H1 (cell line): ENCODE data around the gene MIER1. TPM values are rescaled to one million over a fixed set of nuclear protein-coding genes. Genes with fewer than 3 reads are reported as not detected.

Source experiments
- CTCF ChIA-PET: fragments of 300-600 bp; sonication (Branson Sonifier 250); formaldehyde crosslinking; loops from one replicate; lab custom pipeline; 2021; ENCODE audit not compliant: partially characterized antibody; lab: Charles Lee
- POLR2A ChIA-PET: fragments of 300-600 bp; sonication (Branson Sonifier 250); formaldehyde crosslinking; loops from one replicate; lab custom pipeline; 2021; ENCODE audit warnings: inconsistent platforms; ENCODE audit not compliant: partially characterized antibody; lab: Charles Lee
- DNase-seq, 2 experiments: peaks; one replicate each; pipeline versions ENCODE4 v3.0.0 to v3.0.0-alpha.2; 2010 to 2022; ENCODE audit warnings: low spot score in 2 of 2, low read depth in 1 of 2, mixed read lengths in 1 of 2
- FAIRE-seq: peaks from 2 replicates; lab custom pipeline; 2011; peaks lifted over from hg19 to GRCh38; lab: Jason Lieb, UNC
- H2AFZ ChIP-seq: 2 replicates; pipeline ENCODE4 v1.8.1; 2012; ENCODE audit warnings: low read length, inconsistent platforms
- H2AK5ac ChIP-seq: 2 replicates; pipeline ENCODE4 v1.6.1; 2013; ENCODE audit warnings: low read depth, low read length
- H2BK120ac ChIP-seq: replicated peaks from 2 replicates; pipeline ENCODE3; 2013; ENCODE audit warnings: low read depth, low read length, inconsistent platforms
- H2BK12ac ChIP-seq: 2 replicates; pipeline ENCODE4 v1.6.1; 2013; ENCODE audit warnings: low read depth, low read length
- H2BK15ac ChIP-seq: 2 replicates; pipeline ENCODE4 v1.6.1; 2013; ENCODE audit warnings: low read length
- H2BK20ac ChIP-seq: 2 replicates; pipeline ENCODE4 v1.6.1; 2013; ENCODE audit warnings: low read length
- H2BK5ac ChIP-seq: 2 replicates; pipeline ENCODE4 v1.6.1; 2013; ENCODE audit warnings: low read depth, low read length
- H3K14ac ChIP-seq: 2 replicates; pipeline ENCODE4 v1.6.1; 2013; ENCODE audit warnings: inconsistent platforms; ENCODE audit not compliant: insufficient read length
- H3K18ac ChIP-seq: 2 replicates; pipeline ENCODE4 v1.6.1; 2013; ENCODE audit warnings: low read length; ENCODE audit errors: extremely low read depth
- H3K23ac ChIP-seq: 2 replicates; pipeline ENCODE4 v1.6.1; 2013; ENCODE audit warnings: inconsistent platforms; ENCODE audit not compliant: insufficient read length
- H3K23me2 ChIP-seq: 2 replicates; pipeline ENCODE4 v1.6.1; 2013; ENCODE audit warnings: low read depth, low read length
- H3K27ac ChIP-seq: 2 replicates; pipeline ENCODE4 v1.6.1; 2011; ENCODE audit warnings: low read depth, low read length, inconsistent platforms
- H3K27me3 ChIP-seq, 4 experiments: replicated peaks in 1 of 4; 1 replicate in 1 of 4; 2 replicates in 3 of 4; pipeline versions ENCODE4 v1.6.1 to v1.8.1; 2011 to 2013; ENCODE audit warnings: low read length in 3 of 4, mild to moderate bottlenecking in 3 of 4, inconsistent platforms in 2 of 4, mixed read lengths in 2 of 4, moderate library complexity in 1 of 4; ENCODE audit not compliant: control insufficient read depth in 3 of 4, insufficient read depth in 3 of 4; ENCODE audit errors: extremely low read depth in 1 of 4
- H3K36me3 ChIP-seq, 4 experiments: 2 replicates each; pipeline versions ENCODE4 v1.6.1 to v1.8.1; 2011 to 2013; ENCODE audit warnings: mild to moderate bottlenecking in 4 of 4, low read length in 3 of 4, moderate library complexity in 2 of 4, control low read depth in 1 of 4, inconsistent platforms in 1 of 4; ENCODE audit not compliant: insufficient read depth in 4 of 4, control insufficient read depth in 2 of 4
- H3K4ac ChIP-seq: replicated peaks from 2 replicates; pipeline ENCODE3; 2013; ENCODE audit warnings: low read length, low read depth, mixed read lengths, inconsistent platforms; ENCODE audit not compliant: insufficient read length
- H3K4me1 ChIP-seq, 4 experiments: replicated peaks in 1 of 4; 1 replicate in 1 of 4; 2 replicates in 3 of 4; pipeline versions ENCODE4 v1.6.1 to v1.8.1; 2011 to 2013; ENCODE audit warnings: low read length in 3 of 4, inconsistent platforms in 2 of 4, mixed read lengths in 1 of 4; ENCODE audit not compliant: insufficient read depth in 4 of 4, control insufficient read depth in 3 of 4
- H3K4me2 ChIP-seq, 2 experiments: 2 replicates each; pipeline versions ENCODE4 v1.6.1 to v1.8.1; 2011 to 2013; ENCODE audit warnings: low read depth in 2 of 2, low read length in 2 of 2, control low read depth in 1 of 2, inconsistent platforms in 1 of 2, mild to moderate bottlenecking in 1 of 2; ENCODE audit not compliant: insufficient read depth in 1 of 2
- H3K4me3 ChIP-seq, 4 experiments: fragments of 200-600, 300-600 bp in 1 of 4; sonication (generic), shearing (Covaris generic), sonication (Bioruptor Twin) in 1 of 4; 2 replicates each; pipeline versions ENCODE4 v1.5.1 to v1.8.1; 2011 to 2016; ENCODE audit warnings: low read length in 4 of 4, low read depth in 3 of 4, control low read depth in 2 of 4, inconsistent platforms in 2 of 4, mild to moderate bottlenecking in 2 of 4, mixed read lengths in 1 of 4, moderate library complexity in 1 of 4; ENCODE audit not compliant: insufficient read depth in 2 of 4; ENCODE audit errors: extremely low read depth in 1 of 4
- H3K56ac ChIP-seq: replicated peaks from 2 replicates; pipeline ENCODE3; 2013; ENCODE audit warnings: low read depth, mild to moderate bottlenecking, mixed read lengths, low read length, inconsistent platforms; ENCODE audit not compliant: insufficient read length
- H3K79me1 ChIP-seq: 2 replicates; pipeline ENCODE4 v1.6.1; 2013; ENCODE audit warnings: low read depth, low read length, control low read depth
- H3K79me2 ChIP-seq, 2 experiments: 2 replicates each; pipeline versions ENCODE4 v1.6.1 to v1.8.1; 2012 to 2013; ENCODE audit warnings: low read length in 2 of 2, mild to moderate bottlenecking in 2 of 2, inconsistent platforms in 1 of 2; ENCODE audit not compliant: insufficient read depth in 2 of 2, control insufficient read depth in 1 of 2
- H3K9ac ChIP-seq, 4 experiments: replicated peaks in 1 of 4; 1 replicate in 1 of 4; 2 replicates in 3 of 4; pipeline versions ENCODE4 v1.6.1 to v1.8.1; 2011 to 2013; ENCODE audit warnings: low read depth in 3 of 4, low read length in 3 of 4, control low read depth in 2 of 4, mild to moderate bottlenecking in 2 of 4, moderate library complexity in 2 of 4, inconsistent platforms in 1 of 4; ENCODE audit errors: extremely low read depth in 1 of 4
- H3K9me3 ChIP-seq, 2 experiments: 2 replicates each; pipeline versions ENCODE4 v1.6.1 to v1.8.1; 2012 to 2013; ENCODE audit warnings: mild to moderate bottlenecking in 2 of 2, moderate library complexity in 2 of 2, control low read depth in 1 of 2, inconsistent platforms in 1 of 2, low read depth in 1 of 2, low read length in 1 of 2, mixed read lengths in 1 of 2; ENCODE audit not compliant: insufficient read depth in 2 of 2
- H4K20me1 ChIP-seq, 2 experiments: replicated peaks in 1 of 2; 2 replicates each; pipeline versions ENCODE3 to v1.8.1; 2011 to 2013; ENCODE audit warnings: inconsistent platforms in 2 of 2, low read length in 2 of 2, mild to moderate bottlenecking in 1 of 2; ENCODE audit not compliant: insufficient read depth in 2 of 2, control insufficient read depth in 1 of 2
- H4K5ac ChIP-seq: 2 replicates; pipeline ENCODE4 v1.6.1; 2013; ENCODE audit warnings: low read length, low read depth, mixed read lengths, inconsistent platforms; ENCODE audit not compliant: insufficient read length
- H4K8ac ChIP-seq: 2 replicates; pipeline ENCODE4 v1.8.0; 2013; ENCODE audit warnings: mild to moderate bottlenecking, moderate library complexity, low read length, inconsistent platforms; ENCODE audit not compliant: insufficient read depth; ENCODE audit errors: extremely low read depth
- H4K91ac ChIP-seq: replicated peaks from 2 replicates; pipeline ENCODE3; 2013; ENCODE audit warnings: low read length, mixed read lengths, inconsistent platforms; ENCODE audit not compliant: insufficient read length
- ATF2 ChIP-seq: IDR thresholded peaks from 2 replicates; pipeline ENCODE4 v1.6.1; 2012; ENCODE audit warnings: low read length, inconsistent platforms
- CBX5 ChIP-seq: fragments of 300-800, 300-1000 bp; sonication (generic); IDR thresholded peaks from 2 replicates; pipeline ENCODE4 v1.7.1; 2016; ENCODE audit warnings: antibody characterized with exemption, low read length, low read depth
- CREB1 ChIP-seq: IDR thresholded peaks from 2 replicates; pipeline ENCODE4 v1.6.1; 2012; ENCODE audit warnings: inconsistent platforms
- JUN ChIP-seq: IDR thresholded peaks from 2 replicates; pipeline ENCODE4 v1.6.1; 2011; ENCODE audit warnings: low read depth, mild to moderate bottlenecking, improper control_type of control experiment, low read length
- KDM5A ChIP-seq: fragments of 200-600 bp; IDR thresholded peaks from 2 replicates; pipeline ENCODE4 v1.7.1; 2012; ENCODE audit warnings: mild to moderate bottlenecking, low read length, inconsistent platforms, mixed read lengths
- MAX ChIP-seq: IDR thresholded peaks from 2 replicates; pipeline ENCODE4 v1.6.1; 2012; ENCODE audit warnings: inconsistent platforms
- NANOG ChIP-seq: IDR thresholded peaks from 2 replicates; pipeline ENCODE4 v1.6.1; 2011; ENCODE audit warnings: low read length, low read depth, mild to moderate bottlenecking, inconsistent platforms; ENCODE audit not compliant: insufficient read depth, poor library complexity, severe bottlenecking
- NRF1 ChIP-seq: IDR thresholded peaks from 2 replicates; pipeline ENCODE4 v1.6.1; 2011; ENCODE audit warnings: mild to moderate bottlenecking, low read depth, low read length, improper control_type of control experiment
- POLR2AphosphoS5 ChIP-seq: IDR thresholded peaks from 2 replicates; pipeline ENCODE4 v1.6.1; 2011; ENCODE audit warnings: low read depth, low read length
- SIN3A ChIP-seq, 2 experiments: IDR thresholded peaks in 1 of 2; conservative IDR thresholded peaks in 1 of 2; 2 replicates each; pipeline ENCODE4 v1.6.1; 2011 to 2012; ENCODE audit warnings: low read length in 2 of 2, improper control_type of control experiment in 1 of 2, low read depth in 1 of 2, mild to moderate bottlenecking in 1 of 2
- SRF ChIP-seq: IDR thresholded peaks from 2 replicates; pipeline ENCODE4 v1.6.1; 2011; ENCODE audit warnings: mild to moderate bottlenecking, low read depth, low read length, moderate library complexity
- SUZ12 ChIP-seq: fragments of 200-600 bp; sonication (generic); IDR thresholded peaks from 2 replicates; pipeline ENCODE4 v1.6.1; 2012; ENCODE audit warnings: mild to moderate bottlenecking, inconsistent platforms, low read length, moderate library complexity, mixed read lengths
- YY1 ChIP-seq: IDR thresholded peaks from 2 replicates; pipeline ENCODE4 v1.6.1; 2011; ENCODE audit warnings: low read depth, mild to moderate bottlenecking, low read length
- WGBS, 2 experiments: shearing (Covaris generic) in 1 of 2; methylation state at CpG; one replicate each; pipeline versions ENCODE4 v1.1.6 to v1.1.7; 2013 to 2015; ENCODE audit warnings: low lambda C conversion rate in 2 of 2, mixed read lengths in 2 of 2, inconsistent platforms in 1 of 2, low coverage in 1 of 2, missing lambda C conversion rate in 1 of 2; ENCODE audit not compliant: insufficient replicate concordance in 2 of 2, insufficient coverage in 1 of 2, insufficient read length in 1 of 2; ENCODE audit errors: extremely low coverage in 1 of 2, missing lambda C conversion rate in 1 of 2; 5-methylcytosine and 5-hydroxymethylcytosine counted together
- polyA plus RNA-seq, 7 experiments: library from polyadenylated mRNA; depleted of rRNA in 3 of 7; stranded (reverse) in 5 of 7; unstranded in 2 of 7; fragments of >200 nt in 5 of 7; fragments of 200-250 nt in 2 of 7; gene quantifications; 1 replicate in 5 of 7; 2 replicates in 1 of 7; 4 replicates in 1 of 7; pipeline versions ENCODE4 v1.2.1 to v1.2.3, GENCODE V29; 2011 to 2013; ENCODE audit warnings: missing spikeins in 2 of 7, mixed read lengths in 2 of 7
- total RNA-seq: library from RNA; stranded (reverse); fragmentation: NEBNext Ultra II Directional; extraction: Animal tissue kit (Norgen Biotek cat#: 25700); gene quantifications from 2 replicates; pipeline ENCODE4 v1.2.1, GENCODE V29; 2021

MIER1 gene
- total and polyA plus RNA-seq, 2 of the 8 experiments (the other 6 are each of a cell fraction or from before 2014, with no cell fraction given), result 5.2 to 33.5 TPM

GRCh38 chr1:67005068-67005467 is 80.3 kb downstream of the MIER1 start:
- no peak overlapping the region for H4K91ac ChIP-seq
- no peak for TF ChIP-seq YY1
- TF ChIP-seq NRF1, result no peak
- no peak for TF ChIP-seq ATF2
- no peak for TF ChIP-seq SUZ12
- TF ChIP-seq NANOG, result no peak
- TF ChIP-seq POLR2AphosphoS5, result no peak
- TF ChIP-seq SIN3A (conservative IDR thresholded peaks at IDR 0.05 in 1 of 2, IDR thresholded peaks at IDR 0.05 in 1 of 2; ENCODE audit: low read depth in 1 of 2, low read length in 2 of 2), result no peak
- no peak for TF ChIP-seq MAX
- TF ChIP-seq CREB1, result no peak
- no peak for TF ChIP-seq JUN
- no peak for TF ChIP-seq SRF
- TF ChIP-seq CBX5, result no peak
- no peak for TF ChIP-seq KDM5A

More at GRCh38 chr1:67005068-67005467, 80.3 kb downstream of the MIER1 start:
- no peaks in the 10 kb centered on the region for H3K4me1 ChIP-seq
- H2BK12ac ChIP-seq, result no peak overlapping the region
- no peak overlapping the region for H3K9ac ChIP-seq
- 74% methylated on average over 8 of the region's 8 CpGs; no CpG with 5 or more reads in 1 of the 2 experiments for WGBS, 2 experiments
- no peaks in the 10 kb centered on the region for H3K79me1 ChIP-seq
- peaks cover 0 to 3% (median 0%) of the 10 kb centered on the region in 4 experiments; a peak in 1 of 8 replicates for H3K36me3 ChIP-seq
- no peaks in the 10 kb centered on the region for H3K27me3 ChIP-seq
- H3K4ac ChIP-seq, result no peak overlapping the region
- H3K23ac ChIP-seq, result no peak overlapping the region
- no peak overlapping the region for H2AK5ac ChIP-seq
- H2BK5ac ChIP-seq, result no peak overlapping the region
- H3K4me3 ChIP-seq, result no peak overlapping the region
- H4K5ac ChIP-seq, result no peak overlapping the region
- no peak overlapping the region for H2BK15ac ChIP-seq
- no peak overlapping the region for H2AFZ ChIP-seq
- H3K27ac ChIP-seq, result no peak overlapping the region
- no peak overlapping the region for H3K4me2 ChIP-seq
- H3K9me3 ChIP-seq, result no peaks in the 10 kb centered on the region
- POLR2A ChIA-PET, result no interaction called here
- no peak overlapping the region for H3K18ac ChIP-seq
- H4K20me1 ChIP-seq, result no peaks in the 10 kb centered on the region
- H4K8ac ChIP-seq, result peak overlapping the region; percentile 48; the same call in 1 of the 2 replicates
- no peak overlapping the region for H3K14ac ChIP-seq
- CTCF ChIA-PET, result interaction anchor here (1.3 to 5.4 kb wide), 5 partner anchors 9 to 240 kb away, joined by 4 to 27 read pairs (median 7); no protein-coding TSS in a partner anchor
- DNase-seq (no peak), FAIRE-seq (no peak)
- no peak overlapping the region for H2BK120ac ChIP-seq
- H3K56ac ChIP-seq, result no peak overlapping the region
- H3K79me2 ChIP-seq, result no peaks in the 10 kb centered on the region
- no peak overlapping the region for H2BK20ac ChIP-seq
- no peaks in the 10 kb centered on the region for H3K23me2 ChIP-seq
